Activated T-cell treated with anti-CD3 and anti-CD28 coated beads for 1 hour (primary cell): ENCODE data around the gene FARP1.

Experiments
- DNase-seq: peaks from one replicate; pipeline ENCODE4 v3.0.0-alpha.2; 2020; ENCODE audit warnings: low read depth

FARP1 gene

DNA sequence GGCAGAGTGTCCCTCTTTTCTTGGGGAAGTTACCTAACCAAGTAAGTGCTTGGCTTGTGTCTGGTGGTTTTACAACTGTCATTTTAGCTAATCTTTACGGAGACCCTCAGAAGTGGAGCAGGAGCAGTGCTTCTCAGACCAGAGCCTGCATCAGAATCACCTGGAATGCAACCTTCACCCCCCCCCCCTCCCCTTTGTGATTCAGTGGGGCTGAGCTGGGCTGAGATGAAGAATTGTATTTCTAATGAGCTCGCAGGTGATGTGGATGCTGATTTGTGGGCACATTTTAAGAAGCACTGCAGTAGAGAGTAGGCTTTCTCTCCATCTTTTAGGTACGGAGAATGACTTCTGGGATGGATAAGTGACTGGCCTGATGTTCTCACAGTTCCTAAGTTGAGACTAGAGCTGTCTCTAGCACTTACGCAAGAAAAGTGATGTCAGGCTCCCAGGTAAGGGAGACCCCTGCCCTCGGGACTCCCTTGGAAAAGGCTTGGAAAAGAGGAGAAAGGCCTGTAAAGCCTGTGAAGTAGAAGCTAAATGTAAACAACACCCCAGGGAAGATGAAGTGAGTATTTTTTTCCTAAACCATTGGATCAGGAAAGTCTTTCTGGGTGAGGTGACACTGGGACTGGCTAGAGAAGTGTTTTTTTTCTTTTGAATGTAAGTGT, 57.5 kb downstream of the FARP1 start:
- DNase-seq, result no peak

GRCh38 chr13:98201189-98201588, 58.3 kb downstream of the FARP1 start:
- DNase-seq, result no peak

- no peak for DNase-seq
These were observed 59.1 kb downstream of the FARP1 start for GRCh38 chr13:98201984-98202383.

DNA sequence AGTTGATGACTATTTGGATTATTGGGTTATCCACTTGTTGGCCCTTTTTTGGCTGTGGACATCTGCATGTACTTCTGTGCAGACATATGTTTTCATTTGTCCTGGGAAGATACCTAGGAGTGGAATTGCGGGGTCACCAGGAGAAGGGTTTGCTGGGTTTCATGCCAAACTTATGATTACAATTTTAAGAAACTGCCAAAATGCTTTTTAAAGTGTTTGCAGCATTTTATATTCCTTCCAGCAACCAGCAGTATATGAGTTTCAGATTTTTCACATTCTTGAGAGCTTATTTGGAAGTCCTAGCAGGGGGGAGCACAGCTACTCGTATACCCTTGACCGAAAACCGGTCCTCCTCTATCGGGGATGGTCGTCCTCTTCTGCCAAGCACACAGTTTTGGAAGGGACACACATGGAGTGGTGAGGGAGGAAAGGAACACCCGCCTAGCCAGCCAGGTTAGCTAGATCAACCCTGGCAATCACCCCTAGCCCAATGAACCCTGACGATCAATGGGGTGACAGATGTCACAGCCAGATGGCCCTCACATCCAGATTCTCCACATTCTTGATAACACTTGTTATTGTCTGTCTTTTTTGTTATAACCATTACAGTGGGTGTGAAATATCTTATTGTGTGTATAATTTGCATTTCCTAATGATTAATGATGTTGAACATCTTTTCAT, 60.9 kb downstream of the FARP1 start:
- DNase-seq, result no peak

GRCh38 chr13:98204546-98204945, 61.7 kb downstream of the FARP1 start:
- DNase-seq, result no peak

- DNase-seq, result no peak
These were observed 64.1 kb downstream of the FARP1 start for GRCh38 chr13:98206946-98207345.

DNA sequence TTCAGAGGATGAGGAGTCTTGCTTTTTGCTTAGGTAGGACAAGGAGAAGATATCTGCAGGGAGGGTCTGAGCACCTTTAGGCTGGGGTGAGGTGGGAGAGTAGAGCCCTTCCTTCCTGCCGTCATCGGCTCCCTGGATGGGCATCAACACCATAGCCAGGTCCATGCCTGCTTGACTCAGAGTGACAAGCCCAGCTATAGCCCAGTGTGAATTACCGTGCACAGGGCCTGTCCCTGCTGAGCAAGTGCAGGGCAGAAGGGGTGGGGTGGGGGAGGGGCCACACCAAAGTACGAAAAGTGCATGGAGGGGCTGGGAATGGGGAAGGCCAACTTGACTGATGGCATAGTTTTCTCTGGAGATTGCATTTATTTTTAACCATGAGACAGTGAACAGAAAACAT, 64.5 kb downstream of the FARP1 start:
- DNase-seq, result no peak

- no peak for DNase-seq
These were observed 65.7 kb downstream of the FARP1 start for GRCh38 chr13:98208606-98209005.

GRCh38 chr13:98212763-98213162, 69.9 kb downstream of the FARP1 start:
- DNase-seq, result no peak

- DNase-seq, result no peak
These were observed 70.5 kb downstream of the FARP1 start for GRCh38 chr13:98213354-98213753.

- no peak for DNase-seq
These were observed 71.2 kb downstream of the FARP1 start for GRCh38 chr13:98214008-98214643.

- DNase-seq, result no peak
These were observed 71.8 kb downstream of the FARP1 start for GRCh38 chr13:98214707-98215106.

DNA sequence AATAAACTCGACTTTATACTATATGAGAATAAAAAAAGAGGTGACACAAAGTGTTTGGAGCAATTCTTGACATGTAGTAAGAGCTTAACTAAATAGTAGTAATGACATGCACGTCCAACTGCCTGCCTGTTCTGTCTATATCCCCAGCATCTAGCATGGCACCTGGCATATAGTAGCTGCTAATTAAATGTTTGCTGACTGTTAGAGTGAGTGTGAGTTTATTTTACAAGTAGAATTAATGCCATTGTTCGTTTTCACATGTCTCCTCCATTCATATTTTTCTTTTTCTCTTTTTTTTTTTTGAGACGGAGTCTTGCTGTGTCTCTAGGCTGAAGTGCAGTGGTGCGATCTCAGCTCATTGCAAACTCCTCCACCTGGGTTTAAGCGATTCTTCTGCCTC, 72.6 kb downstream of the FARP1 start:
- DNase-seq, result no peak

- no peak for DNase-seq
These were observed 73.3 kb downstream of the FARP1 start for GRCh38 chr13:98216135-98216565.

GRCh38 chr13:98216711-98217285, 73.9 kb downstream of the FARP1 start:
- no peak for DNase-seq

GRCh38 chr13:98217597-98217996, 74.7 kb downstream of the FARP1 start:
- no peak for DNase-seq

GRCh38 chr13:98219685-98220084, 76.8 kb downstream of the FARP1 start:
- no peak for DNase-seq

- DNase-seq, result no peak
These were observed 77.4 kb downstream of the FARP1 start for GRCh38 chr13:98220271-98220791.

- no peak for DNase-seq
These were observed 78.3 kb downstream of the FARP1 start for GRCh38 chr13:98221234-98221633.

DNA sequence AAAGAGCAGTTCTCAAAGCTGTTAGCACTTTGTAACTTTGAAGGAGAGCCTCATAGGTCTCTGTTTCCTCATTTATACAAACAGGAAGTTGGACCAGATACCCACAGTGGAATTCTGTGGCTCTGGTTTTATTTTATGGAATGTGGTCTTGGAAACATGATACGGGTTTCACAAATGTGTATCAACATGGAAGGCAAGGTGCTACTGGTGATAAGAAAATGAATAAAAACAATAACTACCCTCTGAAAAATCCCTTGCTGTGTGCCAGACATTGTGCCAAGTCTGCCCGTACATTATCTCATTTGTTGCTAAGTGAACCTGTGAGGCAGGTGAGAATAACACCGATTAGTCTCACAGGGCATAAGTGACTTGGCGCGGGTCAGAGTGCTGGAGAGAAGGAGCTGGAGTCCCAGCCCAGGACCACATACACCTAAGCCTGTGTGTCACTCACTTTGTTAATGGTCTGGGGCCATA, 79.2 kb downstream of the FARP1 start:
- DNase-seq, result no peak

DNA sequence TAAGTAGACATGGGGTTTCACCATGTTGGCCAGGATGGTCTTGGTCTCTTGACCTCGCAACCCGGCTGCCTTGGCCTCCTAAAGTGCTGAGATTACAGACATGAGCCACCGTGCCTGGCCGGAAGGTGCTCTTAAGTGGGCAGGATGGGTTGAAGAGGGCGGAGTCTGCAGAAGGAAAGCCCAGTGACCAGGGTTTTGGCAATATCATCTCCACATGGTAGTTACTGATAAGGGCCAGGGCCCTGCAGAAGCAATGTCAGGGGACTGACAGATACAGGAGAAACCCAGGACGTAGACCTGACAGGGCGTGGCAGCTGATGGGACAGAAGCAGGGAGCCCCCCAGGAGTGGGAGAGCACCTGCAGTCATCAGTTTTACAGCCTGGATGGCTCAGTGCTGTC, 79.9 kb downstream of the FARP1 start:
- no peak for DNase-seq

DNA sequence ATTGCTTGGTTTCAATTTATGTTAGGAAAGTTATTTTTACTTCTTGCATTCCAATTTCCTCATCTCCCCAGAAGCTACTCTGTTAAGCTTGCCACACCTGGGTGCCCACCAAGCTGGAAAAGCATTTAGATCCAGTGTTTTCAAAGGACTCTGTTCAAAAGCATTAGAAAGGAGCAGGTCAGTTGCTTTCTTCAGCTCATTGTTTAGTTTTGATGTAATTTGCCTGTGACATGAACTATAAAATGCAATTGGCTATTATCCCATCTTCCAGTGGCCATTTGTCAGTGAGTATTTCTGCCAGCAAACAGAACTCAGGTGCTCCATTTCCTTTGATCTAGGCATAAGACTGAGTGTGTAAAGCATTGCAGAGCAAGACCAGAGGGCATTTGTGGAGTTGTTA, 80.8 kb downstream of the FARP1 start:
- no peak for DNase-seq

GRCh38 chr13:98224557-98224956, 81.7 kb downstream of the FARP1 start:
- no peak for DNase-seq
